Stimulated activated CD4-positive, alpha-beta T cell treated with anti-CD3 and anti-CD28 coated beads, Interleukin-4, amount 100 ng/mL, for 1 hour (primary cell): Measurements from ENCODE around the gene GLRX.

Source experiments
- DNase-seq: peaks from one replicate; pipeline ENCODE4 v3.0.0-alpha.2; 2020

The GLRX gene, protein sequence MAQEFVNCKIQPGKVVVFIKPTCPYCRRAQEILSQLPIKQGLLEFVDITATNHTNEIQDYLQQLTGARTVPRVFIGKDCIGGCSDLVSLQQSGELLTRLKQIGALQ

DNA sequence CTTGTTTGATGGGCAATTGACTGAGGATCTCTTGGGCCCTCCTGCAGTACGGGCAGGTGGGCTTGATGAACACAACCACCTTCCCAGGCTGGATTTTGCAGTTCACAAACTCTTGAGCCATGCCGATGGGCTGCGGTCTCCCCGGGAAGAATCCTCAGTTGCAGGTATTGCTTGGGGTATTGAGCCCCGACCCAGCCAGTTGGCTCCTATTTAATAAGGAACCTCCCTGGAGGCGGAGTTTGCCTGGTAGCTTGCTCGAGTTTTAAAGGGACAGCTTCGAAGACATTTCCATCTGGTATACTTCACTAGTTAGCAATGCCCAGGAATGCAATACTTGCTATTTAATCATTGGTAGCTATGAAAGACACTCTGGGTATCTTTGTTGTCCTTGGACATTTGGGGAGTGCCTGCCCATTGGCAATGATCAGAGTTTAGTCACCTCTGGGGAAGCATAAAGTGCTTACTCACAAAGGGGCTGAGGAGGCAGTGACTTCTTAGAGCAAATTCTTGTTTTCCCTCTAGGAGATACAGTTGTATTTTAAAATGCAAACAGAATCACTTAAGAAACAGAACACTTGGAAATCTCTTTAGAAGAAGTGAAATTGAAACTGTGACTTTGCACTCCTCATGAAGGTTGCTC lies at the start of gene GLRX:
GLRX (minus strand) TSS at position 185 of the 640 bp plus-strand sequence; CDS start at position 121, 64 bp downstream.
- DNase-seq: peak; percentile 45

DNA sequence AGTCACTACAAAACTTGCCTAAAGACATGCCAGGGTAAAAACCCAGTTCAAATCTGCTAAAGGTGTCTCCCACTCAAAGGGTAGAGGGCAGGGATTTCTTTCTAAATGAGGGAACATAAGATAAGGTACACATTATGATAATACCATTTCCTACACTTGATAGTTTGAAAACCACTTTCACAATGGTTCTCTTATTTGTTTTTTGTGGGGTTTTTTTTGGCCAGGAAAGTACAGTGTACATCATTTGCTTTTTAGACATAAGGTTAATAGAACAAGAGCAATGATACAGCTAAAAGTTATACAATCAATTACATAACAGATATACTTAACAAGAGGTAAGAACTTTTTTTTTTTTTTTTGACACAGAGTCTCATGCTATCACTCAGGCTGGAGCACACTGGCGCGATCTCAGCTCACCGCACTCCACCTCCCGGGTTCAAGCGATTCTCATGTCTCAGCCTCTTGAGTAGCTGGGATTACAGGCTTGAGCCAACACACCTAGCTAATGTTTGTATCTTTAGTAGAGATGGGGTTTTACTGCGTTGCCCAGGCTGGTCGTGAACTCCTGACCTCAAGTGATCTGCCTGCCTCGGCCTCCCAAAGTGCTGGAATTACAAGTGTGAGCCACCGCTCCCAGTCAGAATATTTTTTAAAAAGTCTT lies 48.8 kb upstream of the GLRX start:
- DNase-seq: no peak

DNA sequence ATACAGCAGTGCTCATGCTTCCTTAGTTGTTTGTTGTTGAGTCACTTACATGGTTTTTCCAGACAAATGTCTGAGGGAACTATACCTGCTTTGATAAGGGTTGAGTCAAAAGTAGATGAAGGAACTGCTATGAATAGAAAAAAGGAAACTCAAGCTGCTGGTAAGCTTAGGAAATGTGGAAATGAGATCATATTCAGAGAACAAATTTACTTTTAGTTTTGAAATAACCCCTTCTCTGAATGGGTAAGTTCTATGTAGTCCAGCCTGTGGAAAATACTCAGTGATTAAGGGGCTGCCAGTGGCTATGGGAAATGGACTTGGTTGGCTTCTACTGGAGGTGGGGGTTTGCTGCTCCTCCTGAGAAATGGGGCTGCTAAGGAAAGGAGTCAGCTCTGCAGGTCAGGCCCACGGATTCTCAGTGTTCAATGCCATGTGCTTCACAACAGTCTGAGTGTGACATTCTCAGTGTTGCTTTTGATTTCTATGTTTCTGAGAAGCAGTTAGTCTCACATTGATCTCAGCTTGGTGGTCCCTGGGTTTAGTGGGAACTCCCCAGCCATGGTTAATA lies 47.7 kb upstream of the GLRX start:
- DNase-seq: peak; percentile 51

DNA sequence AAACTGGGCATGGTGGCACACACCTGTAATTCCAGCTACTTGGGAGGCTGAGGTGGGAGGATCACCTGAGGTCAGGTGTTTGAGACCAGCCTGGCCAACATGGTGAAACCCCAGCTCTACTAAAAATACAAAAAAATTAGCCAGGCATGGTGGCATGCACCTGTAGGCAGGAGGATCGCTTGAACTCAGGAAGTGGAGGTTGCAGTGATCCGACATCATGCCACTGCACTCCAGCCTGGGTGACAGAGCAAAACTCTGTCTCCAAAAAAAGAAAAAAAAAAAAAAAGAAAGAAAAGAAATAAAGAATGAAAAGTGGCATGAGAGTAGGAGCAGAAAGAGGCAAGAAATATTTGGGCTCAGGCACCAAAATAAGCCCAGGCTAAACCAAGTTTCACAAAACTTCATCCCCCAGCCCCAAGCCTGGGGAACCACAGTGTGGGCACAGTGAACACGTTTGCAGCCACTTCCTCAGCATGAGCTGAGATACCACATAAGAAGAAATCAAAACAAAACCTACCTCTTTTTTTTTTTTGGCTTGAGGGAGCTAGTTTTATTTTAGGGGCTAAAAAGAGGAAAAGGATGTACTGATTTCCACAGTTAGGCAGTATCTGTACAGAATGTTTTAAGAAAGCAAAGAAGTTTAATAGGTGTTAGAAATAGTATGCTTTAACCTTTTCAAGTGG lies 46.8 kb upstream of the GLRX start:
- DNase-seq: peak; percentile 42

DNA sequence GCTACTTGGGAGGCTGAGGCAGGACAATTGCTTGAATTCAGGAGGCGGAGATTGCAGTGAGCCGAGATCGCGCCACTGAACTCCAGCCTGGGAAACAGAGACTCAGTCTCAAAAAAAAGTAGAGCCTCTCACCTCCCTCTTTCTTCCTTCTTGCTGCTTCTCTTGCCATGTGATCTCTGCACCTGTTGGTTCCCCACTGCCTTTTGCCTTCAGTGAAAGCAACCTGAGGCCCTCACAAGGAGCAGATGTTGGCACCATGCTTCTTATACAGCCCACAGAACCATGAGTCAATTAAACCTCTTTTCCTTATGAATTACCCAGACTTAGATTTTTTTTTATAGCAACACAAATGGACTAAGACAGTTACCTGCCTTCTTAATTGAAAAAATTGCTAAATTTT lies 45.6 kb upstream of the GLRX start:
- no peak for DNase-seq

DNA sequence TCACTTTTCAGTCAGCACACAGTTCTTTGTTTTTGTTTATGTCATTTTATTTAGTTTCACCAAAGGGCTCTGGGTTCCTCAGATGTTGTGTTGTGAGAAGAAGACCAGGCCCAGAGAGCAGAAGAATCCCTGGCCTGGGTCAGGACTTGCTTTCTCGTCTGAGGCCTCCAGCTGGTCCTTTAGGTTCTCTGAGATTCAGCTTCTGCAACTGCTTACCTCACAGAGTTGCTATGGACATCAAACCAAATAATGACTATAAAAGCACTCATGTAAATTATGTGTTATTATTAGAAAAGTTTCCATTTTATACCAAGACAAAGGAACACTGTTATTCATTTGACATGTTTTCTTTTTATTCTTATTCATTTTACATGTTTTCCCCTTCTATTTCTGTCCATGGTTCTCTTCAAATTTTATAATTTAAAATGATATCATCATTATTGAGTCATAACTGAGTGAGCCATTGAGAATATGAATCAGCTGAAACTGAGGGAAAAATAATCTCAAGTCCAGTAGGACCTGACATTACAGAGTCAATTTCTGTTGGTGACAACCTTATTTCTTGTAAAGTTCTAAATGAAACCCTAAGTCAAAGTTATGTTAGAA lies 44.0 kb upstream of the GLRX start:
- no peak for DNase-seq

DNA sequence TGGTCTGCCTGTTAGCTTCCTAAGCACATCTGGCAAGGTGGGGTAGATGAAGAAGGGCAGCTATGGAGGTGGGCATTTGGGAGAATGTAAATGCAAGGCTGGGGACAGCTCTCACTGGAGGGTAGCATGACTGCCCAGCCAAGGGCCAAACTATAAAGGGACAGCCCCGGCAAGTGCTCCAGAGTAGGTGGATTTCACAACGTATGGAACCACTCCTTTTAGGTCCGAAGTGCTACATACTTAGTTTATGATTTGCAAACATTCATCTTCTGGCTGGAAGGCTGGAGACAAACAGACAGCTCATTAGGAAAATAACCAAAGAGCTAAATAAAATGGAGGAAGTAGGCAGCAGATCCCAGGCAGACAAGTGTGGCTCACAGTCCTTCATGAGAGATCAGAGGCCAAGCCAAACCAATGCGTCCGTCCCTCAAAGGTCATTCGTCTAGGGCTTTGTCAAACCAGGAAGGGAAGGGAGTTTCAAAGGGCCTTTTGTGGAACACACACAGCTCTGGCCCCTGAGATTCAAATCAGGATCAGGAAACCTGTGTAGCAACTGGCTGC lies 42.5 kb upstream of the GLRX start:
- DNase-seq: no peak

DNA sequence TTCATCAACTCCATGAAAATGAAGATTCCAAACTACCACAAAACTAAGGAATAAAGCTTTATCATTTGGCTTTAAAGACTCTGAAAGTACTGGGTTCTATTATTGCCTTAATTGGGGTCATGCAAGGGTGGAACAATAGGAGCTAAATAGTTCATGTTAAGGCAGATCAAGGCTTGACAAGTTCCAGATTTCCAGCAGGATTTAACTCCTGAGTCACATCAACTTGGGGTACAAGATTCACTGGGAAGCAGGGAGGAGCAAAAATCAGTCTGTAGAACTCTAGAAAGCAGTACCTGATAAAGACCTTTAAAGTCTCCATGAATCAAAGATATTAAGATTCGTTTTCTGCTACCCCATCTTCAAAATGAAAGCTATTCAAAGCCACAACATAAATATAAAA lies 41.9 kb upstream of the GLRX start:
- DNase-seq: no peak

DNA sequence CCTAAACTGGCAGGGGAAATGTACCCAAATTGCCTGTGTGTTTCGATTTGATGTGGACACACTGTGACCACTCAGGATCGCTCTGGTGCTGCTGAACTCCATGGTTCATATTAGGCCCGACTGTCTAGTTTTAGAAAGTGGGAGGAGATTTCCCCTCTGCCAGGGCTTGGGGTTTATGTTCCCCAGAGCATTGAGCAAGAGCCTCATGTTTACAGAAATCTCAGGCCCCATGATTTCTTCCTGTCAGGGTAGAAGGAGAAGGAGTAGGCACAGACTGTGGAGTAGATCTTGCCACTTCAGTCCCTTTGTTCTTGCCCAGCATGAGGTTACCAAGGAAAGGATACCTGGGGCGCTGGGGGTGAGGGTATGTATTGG lies 40.8 kb upstream of the GLRX start:
- no peak for DNase-seq

DNA sequence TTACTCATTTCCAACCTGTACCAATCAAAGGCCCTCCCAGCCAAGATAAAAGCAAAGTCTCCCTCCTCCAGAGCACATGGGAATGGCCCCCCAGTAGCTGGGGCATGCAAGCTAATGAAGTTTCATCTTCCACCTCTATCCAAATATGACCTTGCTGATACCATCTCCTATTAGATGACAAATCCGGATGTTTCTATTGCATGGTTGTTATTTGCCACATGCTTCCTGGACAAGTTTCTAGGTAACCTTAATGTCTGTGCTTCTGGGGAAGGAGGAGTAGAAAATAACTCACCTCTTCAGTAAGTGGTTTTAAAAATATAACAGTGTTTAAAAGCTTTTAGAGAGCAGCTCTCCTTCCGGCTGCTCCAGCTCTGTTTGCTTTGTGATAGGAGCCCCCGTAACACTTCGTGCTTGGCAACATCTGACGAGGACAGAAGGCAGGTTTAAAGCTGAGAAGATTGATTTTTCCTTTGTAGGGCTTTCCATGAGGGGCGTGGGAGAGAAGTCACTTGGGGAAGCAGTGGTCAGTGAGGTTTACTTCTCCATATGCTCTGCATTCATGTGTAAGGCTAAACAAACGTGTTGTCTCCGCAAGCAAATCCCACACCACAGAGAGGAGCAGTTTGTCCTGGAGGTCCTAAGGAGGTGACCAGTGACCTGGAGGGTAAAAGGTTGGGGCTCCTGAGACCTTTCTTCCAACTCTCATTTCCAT lies 40.3 kb upstream of the GLRX start:
- DNase-seq: no peak

DNA sequence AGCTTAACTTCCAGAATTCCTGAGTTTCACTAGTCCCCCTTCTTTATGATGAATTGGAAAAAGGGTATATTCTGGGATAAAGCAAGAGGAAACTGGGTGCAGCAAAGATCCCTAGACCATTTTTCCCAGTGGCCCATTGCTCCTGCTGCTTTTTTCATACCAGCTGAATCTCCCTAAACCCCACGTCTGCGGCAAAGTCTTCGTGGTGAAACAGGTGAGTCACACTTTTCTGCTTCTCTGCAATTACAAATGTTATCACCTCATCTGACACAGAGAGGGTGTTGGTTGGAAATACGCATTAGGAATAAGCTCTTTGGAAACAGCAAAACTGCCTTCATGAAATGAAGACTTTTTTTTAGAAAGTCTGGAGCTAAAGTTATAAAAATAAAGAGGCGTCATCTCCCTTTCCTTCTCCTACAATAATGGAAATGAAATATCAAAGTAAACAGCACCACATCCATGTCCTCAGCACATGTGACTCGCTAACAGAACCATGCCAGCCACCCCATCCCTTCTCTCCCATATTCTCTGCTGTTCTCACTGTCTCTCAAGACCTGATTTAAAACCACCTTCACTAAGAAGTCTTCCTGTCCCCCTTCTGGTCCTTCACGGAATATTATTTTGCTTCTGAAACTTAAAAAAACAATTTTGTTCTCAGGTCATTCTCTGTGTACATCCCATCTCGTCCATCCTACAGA lies 39.5 kb upstream of the GLRX start:
- DNase-seq: peak; percentile 20

DNA sequence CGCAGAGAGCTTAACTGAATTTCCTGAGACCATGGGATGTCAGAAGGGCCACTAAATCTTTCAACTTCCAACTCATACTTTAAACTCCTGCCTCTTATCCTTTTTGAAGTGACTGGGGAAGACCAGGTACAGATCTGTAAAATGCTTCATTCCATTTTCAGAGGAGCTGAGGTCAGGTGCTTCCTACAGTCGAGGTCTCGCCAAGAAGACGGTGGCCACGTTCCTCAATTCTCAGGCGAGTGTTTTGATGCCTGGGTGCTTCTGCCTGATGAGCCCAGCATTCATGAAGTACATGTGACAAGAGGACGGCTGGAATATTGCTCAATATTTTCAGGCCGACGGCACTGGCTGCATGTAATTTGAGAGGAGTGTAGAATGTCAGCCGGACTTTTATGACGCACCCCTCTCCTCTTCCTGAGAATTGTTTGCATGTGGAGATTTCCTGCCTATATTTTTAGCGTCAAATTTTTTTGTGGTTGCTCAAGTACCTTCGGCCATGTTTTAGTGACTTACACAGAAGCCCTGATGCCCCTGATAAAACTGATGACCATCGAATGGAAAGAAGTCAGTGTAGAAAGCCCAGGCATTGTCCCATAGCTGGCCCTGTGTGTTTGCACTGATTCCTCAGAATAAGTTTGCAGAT lies 38.8 kb upstream of the GLRX start:
- DNase-seq: no peak

DNA sequence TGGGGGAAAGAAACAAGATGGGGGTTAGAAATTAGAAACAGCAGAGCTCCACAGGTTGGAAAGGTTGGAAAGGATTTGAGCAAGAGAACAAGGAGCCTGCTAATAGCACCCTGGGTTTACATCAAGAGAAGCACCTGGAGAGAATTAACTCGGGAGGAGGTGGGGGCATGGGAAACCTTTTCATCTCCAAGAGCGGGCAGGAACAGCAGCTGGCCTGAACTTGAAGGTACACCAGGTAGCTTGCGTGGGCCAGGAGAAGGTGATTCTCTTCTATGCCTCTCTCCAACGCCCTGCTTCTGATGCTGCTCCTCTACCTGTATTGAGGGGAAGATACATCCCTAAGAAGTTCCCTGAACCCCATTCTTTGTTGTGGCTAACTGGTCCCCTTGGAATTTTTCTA lies 37.1 kb upstream of the GLRX start:
- no peak for DNase-seq

DNA sequence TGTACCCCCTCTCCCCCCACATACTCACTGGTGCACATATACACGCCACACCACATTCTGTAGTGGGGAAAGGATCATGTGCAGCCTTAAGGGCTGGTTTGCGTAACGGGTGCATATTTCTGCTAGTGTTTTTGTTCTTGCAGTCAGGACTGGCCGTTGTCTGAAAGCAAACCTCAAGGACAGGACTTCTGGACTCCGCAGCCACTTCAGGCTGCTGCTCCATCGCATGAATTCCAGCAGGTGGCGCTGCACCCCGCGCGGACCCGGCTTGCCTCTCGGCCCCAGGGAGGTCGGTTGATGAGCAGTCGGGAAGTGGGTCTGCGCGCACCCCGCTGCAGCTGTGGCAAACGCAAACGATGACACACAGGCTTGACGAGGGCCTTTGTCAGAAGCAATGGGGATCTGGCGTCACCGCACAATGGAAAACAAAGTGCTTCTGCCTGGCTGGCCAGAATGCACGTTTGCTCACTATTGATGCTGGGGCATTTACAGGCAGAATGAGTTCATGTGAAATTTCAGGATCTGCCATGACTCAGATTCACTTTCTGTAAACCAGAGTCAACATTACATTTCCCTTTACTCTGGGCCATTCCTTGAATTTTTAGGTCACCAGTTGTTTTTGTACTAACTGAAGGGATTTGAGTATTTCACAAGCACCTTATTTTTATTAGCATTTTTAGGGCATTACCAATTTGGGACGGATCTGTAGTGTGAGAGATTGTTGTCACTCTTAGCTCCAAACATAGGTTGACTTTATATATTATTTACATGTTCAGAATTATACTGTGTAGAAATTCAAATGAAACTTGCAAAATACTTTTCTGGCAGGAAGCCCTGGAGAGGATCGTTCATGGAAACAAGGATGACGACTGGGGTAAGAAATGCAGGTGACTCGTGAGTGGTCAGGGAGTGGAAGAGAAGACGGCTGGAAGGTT lies 36.4 kb upstream of the GLRX start:
- DNase-seq: peak; percentile 92

DNA sequence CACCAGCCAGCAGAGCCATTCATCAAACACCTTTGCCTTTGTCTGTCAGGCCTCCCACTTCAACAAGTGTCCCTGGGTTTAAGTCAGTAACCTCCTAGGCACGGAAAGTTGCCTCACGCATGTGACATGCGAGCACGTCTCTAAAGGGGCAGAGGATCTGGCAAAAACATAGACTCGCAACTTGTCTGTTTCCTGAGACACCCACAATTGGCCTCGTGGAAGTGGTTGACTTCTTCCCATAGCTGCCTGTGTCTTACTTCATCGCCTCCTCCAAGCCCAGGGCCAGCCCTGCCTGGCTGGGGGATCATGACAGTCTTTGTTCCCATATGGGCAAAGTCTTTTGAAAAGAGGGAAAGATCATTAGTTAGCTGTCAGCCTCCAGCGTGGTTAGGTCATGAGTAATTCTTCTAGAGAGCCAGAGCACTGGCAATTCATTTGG lies 35.5 kb upstream of the GLRX start:
- no peak for DNase-seq

DNA sequence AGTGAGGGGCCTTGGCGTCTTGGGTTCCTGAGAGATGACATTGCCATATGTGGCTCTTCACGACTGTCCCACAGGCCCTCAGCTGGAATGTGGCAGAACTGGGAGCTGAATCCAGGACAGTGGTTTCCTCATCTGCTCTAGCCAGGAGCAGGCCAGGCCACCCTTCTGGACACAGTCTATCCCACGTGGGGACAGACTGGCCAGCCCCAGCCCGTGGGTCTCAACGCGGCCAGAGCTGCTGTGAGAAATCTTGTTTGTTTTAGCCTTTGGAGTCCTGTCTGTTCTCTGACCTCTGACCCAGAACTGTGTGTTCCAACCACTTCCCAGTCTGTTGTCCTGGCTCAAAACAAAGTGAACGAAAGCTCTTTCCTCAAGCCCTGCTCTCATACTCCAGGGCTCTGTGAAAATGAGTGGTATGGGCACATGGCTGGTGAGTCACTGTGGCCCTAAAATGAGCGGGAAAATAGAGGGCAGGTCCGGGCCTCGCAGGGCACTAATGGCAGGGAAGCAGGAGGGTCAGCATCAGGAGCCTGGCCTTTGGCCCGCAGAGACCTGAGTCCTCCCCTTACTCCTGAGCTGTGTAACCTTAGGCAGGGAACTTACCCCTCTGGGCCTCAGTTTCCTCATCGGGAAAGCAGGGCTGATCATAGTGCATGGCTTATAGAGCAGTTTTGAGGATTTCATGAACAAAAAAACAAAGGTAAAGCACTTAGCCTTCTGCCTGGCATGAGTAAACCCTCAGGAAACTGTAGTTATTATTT lies 34.8 kb upstream of the GLRX start:
- DNase-seq: no peak

DNA sequence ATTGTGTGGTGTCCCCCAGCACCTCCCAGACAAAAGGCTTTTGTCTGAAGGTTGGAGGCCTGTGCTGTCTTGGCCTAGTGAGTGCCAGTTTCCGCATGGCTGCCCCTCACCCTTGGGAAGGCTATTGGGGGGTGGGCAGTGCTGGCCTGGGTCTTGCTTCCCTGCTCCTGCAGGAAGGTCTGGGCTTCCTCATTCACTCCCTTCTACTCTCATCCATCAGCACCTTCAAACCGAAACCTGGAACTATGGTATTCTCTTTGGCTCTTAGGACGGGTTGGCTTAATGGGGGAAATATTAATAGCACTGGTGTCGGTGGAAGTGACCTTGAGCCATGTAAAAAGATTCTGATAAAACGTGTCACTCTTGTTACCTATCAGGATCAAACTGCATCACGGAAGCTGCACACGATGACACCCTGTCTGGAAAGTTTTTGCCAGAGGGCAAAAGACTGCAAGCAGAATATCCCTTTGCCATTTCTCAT lies 34.0 kb upstream of the GLRX start:
- no peak for DNase-seq

DNA sequence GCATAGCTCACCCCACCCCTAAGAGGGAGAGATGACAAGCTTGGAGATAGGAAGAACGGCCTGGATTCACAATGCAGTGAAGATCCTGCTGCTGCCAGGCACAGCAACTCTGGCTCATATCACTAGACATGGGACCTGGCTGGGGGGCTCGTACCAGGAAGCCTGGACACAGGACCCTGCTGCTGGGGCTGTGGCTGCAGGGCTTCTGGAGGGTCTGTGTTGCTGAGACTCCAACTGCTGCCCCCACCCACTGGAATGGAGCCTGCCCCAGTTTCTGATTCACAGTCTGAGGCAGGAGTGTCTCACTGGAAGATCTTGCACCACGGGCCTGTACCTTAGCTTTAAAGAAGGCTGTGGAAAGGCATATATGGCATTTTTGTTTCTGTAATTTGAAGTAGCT lies 31.0 kb upstream of the GLRX start:
- DNase-seq: no peak

DNA sequence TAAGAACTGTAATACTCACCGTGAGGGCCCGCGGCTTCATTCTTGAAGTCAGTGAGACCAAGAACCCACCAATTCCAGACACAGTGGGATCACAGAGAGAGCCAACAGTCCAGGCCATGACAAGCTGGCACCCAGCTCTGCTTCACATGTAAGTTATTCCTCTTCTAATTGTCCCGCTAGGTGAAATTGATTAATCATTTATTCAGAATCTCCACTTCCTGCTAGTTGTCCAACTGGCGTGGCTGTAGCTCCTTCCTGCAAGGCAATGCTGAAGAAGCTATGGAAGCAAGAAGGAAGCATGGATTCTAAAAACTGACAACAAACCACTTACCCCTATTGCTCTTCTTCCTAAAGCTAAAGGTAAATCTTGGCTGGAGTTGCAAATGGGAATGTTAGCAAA lies 30.0 kb upstream of the GLRX start:
- DNase-seq: no peak
